HFF-Myc (cell line): Measurements from ENCODE around the gene DUS1L.

Experiments used
- DNase-seq: peaks from one replicate; pipeline ENCODE4 v3.0.0-alpha.2; 2011; ENCODE audit warnings: low read depth; ENCODE audit errors: extremely low read depth
- H3K4me3 ChIP-seq: replicated peaks from 2 replicates; pipeline ENCODE4 v1.5.1; 2011; ENCODE audit warnings: low read depth, mild to moderate bottlenecking, control low read depth, low read length
- TF ChIP-seq, protein P1 (sequence below): IDR thresholded peaks from 2 replicates; pipeline ENCODE4 v1.5.1; 2012; ENCODE audit warnings: mild to moderate bottlenecking, low read depth, low read length, control low read depth; ENCODE audit errors: missing control alignments

DUS1L gene

DNA sequence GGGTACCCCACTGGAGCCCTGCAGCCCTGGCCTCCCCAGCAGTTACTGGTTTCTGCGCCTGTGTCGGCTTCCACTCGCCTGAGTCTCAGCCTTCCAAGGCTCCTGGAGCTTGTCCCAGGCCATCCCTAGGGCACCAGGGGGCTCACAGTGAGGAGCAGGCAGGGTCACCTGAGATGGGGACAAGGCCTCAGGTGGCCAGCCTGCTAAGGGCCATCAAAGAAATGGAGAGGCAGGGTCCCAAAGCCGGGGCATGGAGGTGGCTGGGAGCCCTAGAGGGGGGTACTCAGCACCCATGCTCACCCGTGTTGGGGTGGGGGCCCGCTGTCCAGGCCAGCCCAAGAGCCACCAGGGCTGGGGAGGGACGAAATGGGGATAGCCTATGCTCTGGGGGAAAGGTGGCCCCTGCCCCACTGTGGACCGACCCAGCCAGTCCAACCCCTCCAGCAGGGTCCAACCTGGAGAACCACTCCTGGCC lies 31.1 kb upstream of the DUS1L start:
- DNase-seq, result no peak
- TF ChIP-seq, protein P1, sequence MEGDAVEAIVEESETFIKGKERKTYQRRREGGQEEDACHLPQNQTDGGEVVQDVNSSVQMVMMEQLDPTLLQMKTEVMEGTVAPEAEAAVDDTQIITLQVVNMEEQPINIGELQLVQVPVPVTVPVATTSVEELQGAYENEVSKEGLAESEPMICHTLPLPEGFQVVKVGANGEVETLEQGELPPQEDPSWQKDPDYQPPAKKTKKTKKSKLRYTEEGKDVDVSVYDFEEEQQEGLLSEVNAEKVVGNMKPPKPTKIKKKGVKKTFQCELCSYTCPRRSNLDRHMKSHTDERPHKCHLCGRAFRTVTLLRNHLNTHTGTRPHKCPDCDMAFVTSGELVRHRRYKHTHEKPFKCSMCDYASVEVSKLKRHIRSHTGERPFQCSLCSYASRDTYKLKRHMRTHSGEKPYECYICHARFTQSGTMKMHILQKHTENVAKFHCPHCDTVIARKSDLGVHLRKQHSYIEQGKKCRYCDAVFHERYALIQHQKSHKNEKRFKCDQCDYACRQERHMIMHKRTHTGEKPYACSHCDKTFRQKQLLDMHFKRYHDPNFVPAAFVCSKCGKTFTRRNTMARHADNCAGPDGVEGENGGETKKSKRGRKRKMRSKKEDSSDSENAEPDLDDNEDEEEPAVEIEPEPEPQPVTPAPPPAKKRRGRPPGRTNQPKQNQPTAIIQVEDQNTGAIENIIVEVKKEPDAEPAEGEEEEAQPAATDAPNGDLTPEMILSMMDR, result no peak
- peak overlapping the region; percentile 96 for H3K4me3 ChIP-seq

DNA sequence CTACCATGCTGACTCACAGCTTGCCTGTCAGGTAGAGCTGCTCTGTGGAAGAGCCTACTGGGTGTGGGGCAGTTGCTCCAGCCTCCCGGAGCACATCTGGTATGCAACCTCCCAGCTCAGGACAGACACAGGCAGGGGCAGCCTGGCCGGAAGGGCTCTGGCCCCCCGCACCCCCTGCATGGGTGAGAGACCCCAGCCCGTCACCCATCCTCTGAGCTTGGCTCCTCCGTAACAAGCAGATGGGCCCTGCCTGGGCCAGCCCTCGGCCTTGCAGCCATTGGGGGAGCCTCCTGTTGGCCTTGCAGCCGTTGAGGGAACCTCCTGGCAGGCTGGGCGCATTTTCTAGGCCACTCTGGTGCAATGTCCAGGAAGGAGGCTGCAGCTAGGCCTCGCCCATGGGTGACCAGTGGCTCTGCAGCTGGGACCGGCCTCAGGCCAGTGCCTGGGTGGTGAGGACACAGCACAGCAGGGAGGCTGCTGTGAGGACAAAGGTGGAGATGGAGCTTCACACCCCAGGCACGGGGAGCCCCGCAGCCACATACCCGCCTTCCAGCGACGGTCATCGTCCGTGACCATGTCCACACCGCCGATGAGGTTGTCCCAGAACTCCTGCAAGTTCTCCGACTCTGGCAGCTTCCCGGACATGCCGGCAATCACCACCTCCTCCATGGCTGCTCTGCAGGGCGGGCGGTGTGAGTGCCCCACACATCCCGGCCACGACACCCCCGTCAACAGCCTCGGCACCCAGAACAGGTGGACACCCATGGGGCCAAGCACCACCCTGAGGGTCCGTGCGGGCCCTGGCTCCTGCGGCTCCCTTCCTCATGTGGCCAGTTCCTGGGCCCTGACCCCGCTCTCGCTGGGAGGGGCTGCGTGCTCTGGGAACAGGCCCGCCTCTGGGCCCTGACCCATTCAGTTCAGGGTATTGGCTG lies 30.4 kb upstream of the DUS1L start:
- DNase-seq, result no peak
- H3K4me3 ChIP-seq, result peak overlapping the region; percentile 96
- TF ChIP-seq, protein P1, result no peak

DNA sequence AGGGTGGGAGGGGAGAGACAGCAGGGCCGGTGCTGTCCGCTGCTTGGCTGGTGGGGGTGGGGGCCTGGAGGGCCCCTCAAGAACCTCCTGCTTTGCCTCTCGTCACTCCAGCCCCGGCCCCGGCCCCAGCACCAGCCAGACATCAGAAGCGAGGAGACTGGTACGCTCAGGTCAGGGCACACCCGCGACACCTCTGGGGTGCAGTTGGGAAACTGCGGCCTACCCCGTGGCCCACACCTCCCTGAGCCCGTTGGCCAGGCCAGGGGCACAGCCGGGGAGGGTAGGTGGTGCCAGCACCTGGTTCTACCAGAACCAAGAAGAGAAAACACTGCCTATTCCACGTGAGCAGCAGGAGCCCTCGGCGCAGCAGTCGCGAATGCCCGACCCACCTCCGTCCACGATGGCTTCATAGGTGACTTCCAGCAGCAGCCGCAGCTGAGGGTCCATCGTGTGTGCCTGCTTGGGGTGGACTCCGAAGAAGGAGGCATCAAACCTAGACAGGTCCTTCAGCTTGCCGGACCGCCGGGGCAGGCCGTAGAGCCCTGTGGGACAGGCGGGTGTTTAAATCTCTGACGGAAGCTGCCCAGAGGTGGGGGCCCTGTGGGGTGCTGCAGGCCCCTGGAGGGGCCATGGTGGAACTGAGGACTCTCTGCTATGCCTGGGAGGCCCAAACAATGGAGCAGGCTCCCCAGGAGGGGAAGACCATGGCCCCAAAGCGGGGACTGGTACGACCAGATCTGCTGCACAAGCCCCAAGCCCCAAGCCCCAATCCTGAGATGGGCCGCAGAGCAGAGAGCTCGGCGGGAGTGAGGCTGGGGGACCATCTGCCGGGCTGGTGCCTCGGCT lies 29.6 kb upstream of the DUS1L start:
- DNase-seq, result no peak
- H3K4me3 ChIP-seq, result peak overlapping the region; percentile 96
- TF ChIP-seq, protein P1, result no peak

DNA sequence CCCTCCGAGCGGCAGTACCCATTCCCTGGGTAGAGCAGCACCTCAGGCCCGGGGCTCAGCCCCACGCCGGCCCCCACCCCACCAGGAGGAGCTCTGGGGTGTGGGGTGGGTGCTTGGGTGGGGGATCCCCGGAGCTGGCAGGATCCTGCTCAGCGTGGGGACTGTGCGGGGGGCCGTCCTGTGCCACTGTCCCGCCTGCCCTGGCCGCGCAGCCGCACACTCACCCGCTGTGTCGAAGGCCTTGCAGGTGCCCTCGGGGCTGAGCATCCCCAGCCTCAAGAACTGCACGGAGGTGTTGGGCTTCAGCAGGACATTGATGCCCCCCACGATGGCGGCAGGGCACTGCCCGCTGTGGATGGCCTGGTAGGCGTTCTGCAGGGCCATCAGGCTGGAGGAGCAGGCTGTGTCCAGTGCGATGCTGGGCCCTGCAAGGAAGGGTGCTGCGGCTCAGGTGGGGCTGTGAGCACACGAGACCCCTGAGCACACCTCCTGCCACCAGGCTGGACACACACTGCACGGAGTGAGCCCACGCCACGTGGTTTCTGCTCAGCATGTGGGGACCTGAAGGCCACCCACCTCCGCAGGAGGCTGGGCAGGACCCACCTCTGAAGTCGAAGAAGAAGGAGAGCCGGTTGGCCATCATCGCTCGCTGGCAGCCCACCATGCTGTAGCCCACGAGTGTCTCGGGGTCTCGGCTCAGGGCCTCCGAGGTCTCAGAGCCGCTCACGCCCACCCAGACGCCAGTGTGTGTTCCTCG lies 27.6 kb upstream of the DUS1L start:
- H3K4me3 ChIP-seq, result no peak overlapping the region
- DNase-seq, result no peak
- TF ChIP-seq, protein P1, result no peak

DNA sequence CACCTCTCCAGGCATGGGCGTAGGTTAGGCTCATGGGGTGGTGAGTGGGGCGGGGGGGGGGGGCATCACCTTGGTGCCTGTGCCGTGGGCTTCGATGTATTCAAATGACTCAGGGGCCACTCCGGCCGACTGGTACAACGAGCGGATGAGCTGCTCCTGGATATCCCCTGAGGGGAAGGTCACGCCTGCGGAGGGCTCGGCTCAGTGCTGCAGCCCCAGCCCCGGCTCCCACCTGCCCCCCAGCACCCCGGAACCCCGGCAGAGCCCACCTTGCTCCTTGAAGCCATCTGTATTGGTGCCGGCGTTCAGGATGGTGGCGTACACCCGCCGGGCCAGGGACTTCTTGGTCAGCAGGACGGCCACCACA lies 27.0 kb upstream of the DUS1L start:
- DNase-seq, result no peak
- H3K4me3 ChIP-seq, result no peak overlapping the region
- TF ChIP-seq, protein P1, result no peak

DNA sequence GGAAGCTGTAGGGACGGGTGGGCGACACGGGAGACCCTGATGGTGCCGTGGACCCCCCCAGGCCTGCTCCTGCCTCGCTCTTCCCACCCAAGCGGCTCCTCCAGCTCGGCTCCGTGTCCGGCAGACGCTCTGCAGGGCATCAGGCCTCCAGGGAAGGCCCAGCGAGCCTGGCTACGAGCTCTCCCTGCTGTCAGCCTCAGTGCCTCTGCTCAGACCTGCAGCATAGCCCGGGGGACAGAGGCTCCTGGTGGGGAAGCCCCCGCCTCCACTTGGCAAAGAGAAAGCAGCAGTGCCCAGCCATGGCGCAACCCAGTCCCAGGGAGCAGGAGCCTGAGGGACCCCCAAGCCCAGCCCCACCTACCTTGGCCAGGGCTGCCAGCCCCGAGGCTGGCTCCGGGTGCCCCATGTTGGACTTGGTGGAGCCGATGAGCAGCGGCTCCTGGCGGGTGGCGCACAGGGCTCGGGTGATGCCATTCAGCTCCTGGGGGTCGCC lies 26.5 kb upstream of the DUS1L start:
- no peak for DNase-seq
- TF ChIP-seq, protein P1, result no peak
- H3K4me3 ChIP-seq, result no peak overlapping the region
